ENCODE data around the gene ABCG1. TPM values are rescaled to one million over a fixed set of nuclear protein-coding genes. Genes with fewer than 3 reads are reported as not detected.

ABCG1 gene
- total RNA-seq, 1 experiment from 2014 or later = not detected

DNA sequence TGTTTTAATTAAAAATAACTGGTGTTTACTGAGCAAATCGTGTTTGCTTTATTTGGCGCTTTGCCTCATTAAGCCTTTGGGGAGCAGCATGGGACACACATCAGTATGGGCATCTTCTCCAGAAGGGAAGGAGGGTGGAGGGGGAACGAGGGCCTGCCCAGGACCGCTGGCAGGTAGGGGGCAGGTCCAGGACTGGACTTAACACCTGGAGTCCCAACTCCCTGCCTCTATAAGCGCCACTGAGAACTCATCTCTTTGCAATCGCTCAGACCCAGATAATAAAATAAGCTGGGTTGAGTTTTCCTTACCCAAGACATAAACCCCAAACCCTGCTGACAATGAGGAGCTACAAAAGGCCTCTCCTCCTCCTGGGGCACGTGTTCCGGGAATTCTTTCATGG lies 15.1 kb downstream of the ABCG1 start:
- no peak for DNase-seq
- TF ChIP-seq, protein P1, sequence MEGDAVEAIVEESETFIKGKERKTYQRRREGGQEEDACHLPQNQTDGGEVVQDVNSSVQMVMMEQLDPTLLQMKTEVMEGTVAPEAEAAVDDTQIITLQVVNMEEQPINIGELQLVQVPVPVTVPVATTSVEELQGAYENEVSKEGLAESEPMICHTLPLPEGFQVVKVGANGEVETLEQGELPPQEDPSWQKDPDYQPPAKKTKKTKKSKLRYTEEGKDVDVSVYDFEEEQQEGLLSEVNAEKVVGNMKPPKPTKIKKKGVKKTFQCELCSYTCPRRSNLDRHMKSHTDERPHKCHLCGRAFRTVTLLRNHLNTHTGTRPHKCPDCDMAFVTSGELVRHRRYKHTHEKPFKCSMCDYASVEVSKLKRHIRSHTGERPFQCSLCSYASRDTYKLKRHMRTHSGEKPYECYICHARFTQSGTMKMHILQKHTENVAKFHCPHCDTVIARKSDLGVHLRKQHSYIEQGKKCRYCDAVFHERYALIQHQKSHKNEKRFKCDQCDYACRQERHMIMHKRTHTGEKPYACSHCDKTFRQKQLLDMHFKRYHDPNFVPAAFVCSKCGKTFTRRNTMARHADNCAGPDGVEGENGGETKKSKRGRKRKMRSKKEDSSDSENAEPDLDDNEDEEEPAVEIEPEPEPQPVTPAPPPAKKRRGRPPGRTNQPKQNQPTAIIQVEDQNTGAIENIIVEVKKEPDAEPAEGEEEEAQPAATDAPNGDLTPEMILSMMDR (IDR thresholded peaks at IDR 0.05; ENCODE audit: insufficient read depth in 1 of 2, low read depth in 1 of 2, low read length in 1 of 2, severe bottlenecking in 1 of 2, unreplicated experiment in 1 of 2) = no peak
- ChIA-PET CTCF (interaction anchor here (0.7 kb wide), 1 partner anchor 25 kb away, joined by 3 read pairs; no protein-coding TSS in a partner anchor), POLR2A (interaction anchor here (0.6 kb wide), 1 partner anchor 210 kb away, joined by 3 read pairs; no protein-coding TSS in a partner anchor)
- peaks cover 12% of the 10 kb centered on the region for H3K27me3 Mint-ChIP-seq (ENCODE audit: insufficient read depth, unreplicated experiment)
- H3K9me3 Mint-ChIP-seq (ENCODE audit: unreplicated experiment) = no peaks in the 10 kb centered on the region
- H3K4me1 Mint-ChIP-seq (ENCODE audit: low read depth, unreplicated experiment) = no peaks in the 10 kb centered on the region
- Histone ChIP-seq H3K9me3 (no peaks in the 10 kb centered on the region), H3K4me1 (0 out of 2 replicates have a peak, but pooled peaks cover 3% of the 10 kb centered on the region), H3K4me3 (ENCODE audit: low read depth, low read length) (no peak overlapping the region), H3K36me3 (ENCODE audit: control insufficient read depth, insufficient read depth, low read length) (no peaks in the 10 kb centered on the region), H3K27me3 (replicated peaks; ENCODE audit: control insufficient read depth, insufficient read depth, low read length) (no peaks in the 10 kb centered on the region)
- no peaks in the 10 kb centered on the region for H3K36me3 Mint-ChIP-seq (ENCODE audit: insufficient read depth, unreplicated experiment)
- intact Hi-C loops (cut with micrococcal nuclease; ENCODE audit: unreplicated experiment) = no loop called here
- BruUV-seq (replicated peaks) = no TSS peak
- no peak overlapping the region for H3K27ac Mint-ChIP-seq (ENCODE audit: unreplicated experiment)
- peak overlapping the region; percentile 66 for H3K4me3 Mint-ChIP-seq (ENCODE audit: unreplicated experiment)

DNA sequence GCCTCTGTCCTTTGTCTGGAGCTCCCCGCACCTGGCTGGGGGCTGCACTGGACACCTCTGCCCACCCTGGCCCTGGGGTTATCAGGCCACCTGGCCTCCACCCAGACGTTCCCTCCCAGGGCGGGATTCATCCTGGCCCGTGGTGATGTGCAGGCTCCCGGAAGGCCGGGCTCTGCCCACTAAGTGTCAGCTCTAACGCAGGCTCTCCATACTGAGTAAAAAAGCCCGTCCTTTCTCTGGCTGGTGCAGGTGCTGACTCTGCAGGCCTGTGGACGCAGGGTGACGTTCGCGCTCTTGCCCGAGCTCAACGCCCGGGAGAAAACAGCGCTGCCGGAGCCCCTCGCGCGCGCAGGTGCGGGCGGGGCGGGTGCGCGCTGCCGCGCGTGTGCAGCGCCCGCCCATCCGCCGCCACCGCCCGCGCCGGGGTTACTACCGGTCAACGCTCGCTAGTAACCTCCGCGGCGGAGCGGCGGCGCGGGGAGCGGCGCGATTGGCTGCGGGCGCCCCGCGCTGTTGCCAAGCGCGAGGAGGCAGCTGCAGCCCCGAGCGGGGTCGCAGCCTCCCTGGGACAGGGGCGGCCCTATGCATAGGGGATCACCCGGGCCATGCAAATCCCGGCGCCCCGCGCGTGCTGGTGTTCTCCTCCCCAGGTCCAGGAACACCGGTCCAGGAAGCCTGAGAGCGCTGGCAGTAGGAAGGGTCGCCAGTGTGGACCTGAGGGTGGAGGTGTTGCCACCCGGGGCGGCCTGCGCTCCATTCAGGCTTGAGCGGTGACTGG lies 15.7 kb downstream of the ABCG1 start:
- CTCF ChIA-PET = interaction anchor here (0.7 kb wide), 1 partner anchor 25 kb away, joined by 3 read pairs; no protein-coding TSS in a partner anchor
- H3K27me3 ChIP-seq (replicated peaks; ENCODE audit: control insufficient read depth, insufficient read depth, low read length) = no peaks in the 10 kb centered on the region
- H3K36me3 ChIP-seq (ENCODE audit: control insufficient read depth, insufficient read depth, low read length) = no peaks in the 10 kb centered on the region
- DNase-seq = peak; percentile 47 to 66
- BruUV-seq (replicated peaks) = no TSS peak
- Mint-ChIP-seq H3K9me3 (ENCODE audit: unreplicated experiment) (no peaks in the 10 kb centered on the region), H3K4me3 (ENCODE audit: unreplicated experiment) (peak overlapping the region; percentile 66), H3K27me3 (ENCODE audit: insufficient read depth, unreplicated experiment) (peaks cover 10% of the 10 kb centered on the region), H3K36me3 (ENCODE audit: insufficient read depth, unreplicated experiment) (no peaks in the 10 kb centered on the region), H3K4me1 (ENCODE audit: low read depth, unreplicated experiment) (no peaks in the 10 kb centered on the region), H3K27ac (ENCODE audit: unreplicated experiment) (no peak overlapping the region)
- intact Hi-C loops (cut with micrococcal nuclease; ENCODE audit: unreplicated experiment) = no loop called here
- H3K4me1 ChIP-seq = 0 out of 2 replicates have a peak, but pooled peaks cover 3% of the 10 kb centered on the region
- TF ChIP-seq, protein P1 (IDR thresholded peaks at IDR 0.05; ENCODE audit: insufficient read depth in 1 of 2, low read depth in 1 of 2, low read length in 1 of 2, severe bottlenecking in 1 of 2, unreplicated experiment in 1 of 2) = no peak
- H3K4me3 ChIP-seq (ENCODE audit: low read depth, low read length) = peak overlapping the region; percentile 52
- no peaks in the 10 kb centered on the region for H3K9me3 ChIP-seq
- POLR2A ChIA-PET = interaction anchor here (0.6 kb wide), 1 partner anchor 210 kb away, joined by 3 read pairs; no protein-coding TSS in a partner anchor

DNA sequence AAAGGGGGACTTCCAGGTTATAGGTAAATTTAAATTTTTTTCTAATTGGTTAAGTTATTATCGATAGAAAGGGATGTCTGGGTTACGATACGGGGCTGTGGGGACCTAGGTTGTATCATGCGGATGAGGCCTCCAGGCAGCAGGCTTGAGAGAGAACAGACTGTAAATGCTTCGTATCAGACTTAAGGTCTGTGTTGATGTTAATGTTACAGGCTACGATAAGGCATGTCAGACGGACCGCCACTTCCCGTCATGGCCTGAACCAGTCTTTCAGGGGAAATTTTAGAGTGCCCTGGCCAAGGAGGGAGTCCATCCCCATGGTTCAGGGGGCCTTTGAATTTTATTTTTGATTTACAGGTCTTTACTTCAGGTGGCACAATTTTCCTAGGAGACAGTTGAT lies 16.7 kb downstream of the ABCG1 start:
- Mint-ChIP-seq H3K27me3 (ENCODE audit: insufficient read depth, unreplicated experiment) (peaks cover 10% of the 10 kb centered on the region), H3K9me3 (ENCODE audit: unreplicated experiment) (no peaks in the 10 kb centered on the region), H3K27ac (ENCODE audit: unreplicated experiment) (no peak overlapping the region), H3K4me1 (ENCODE audit: low read depth, unreplicated experiment) (no peaks in the 10 kb centered on the region), H3K4me3 (ENCODE audit: unreplicated experiment) (peak overlapping the region; percentile 66), H3K36me3 (ENCODE audit: insufficient read depth, unreplicated experiment) (no peaks in the 10 kb centered on the region)
- Histone ChIP-seq H3K4me1 (0 out of 2 replicates have a peak, but pooled peaks cover 3% of the 10 kb centered on the region), H3K36me3 (ENCODE audit: control insufficient read depth, insufficient read depth, low read length) (no peaks in the 10 kb centered on the region), H3K9me3 (no peaks in the 10 kb centered on the region), H3K4me3 (ENCODE audit: low read depth, low read length) (no peak overlapping the region), H3K27me3 (replicated peaks; ENCODE audit: control insufficient read depth, insufficient read depth, low read length) (no peaks in the 10 kb centered on the region)
- no TSS peak for BruUV-seq (replicated peaks)
- DNase-seq = no peak
- ChIA-PET CTCF (no interaction called here), POLR2A (no interaction called here)
- intact Hi-C loops (cut with micrococcal nuclease; ENCODE audit: unreplicated experiment) = no loop called here
- TF ChIP-seq, protein P1 (IDR thresholded peaks at IDR 0.05; ENCODE audit: insufficient read depth in 1 of 2, low read depth in 1 of 2, low read length in 1 of 2, severe bottlenecking in 1 of 2, unreplicated experiment in 1 of 2) = no peak

Data from Caco-2 (cell line).